T-helper 9 cell (primary cell): ENCODE measurements around the gene NLRP1.

Experiments used
- DNase-seq: peaks from one replicate; pipeline ENCODE4 v3.0.0-alpha.2; 2020

The NLRP1 gene

GRCh38 chr17:5466295-5466694 lies 118.0 kb downstream of the NLRP1 start:
- DNase-seq = no peak

DNA sequence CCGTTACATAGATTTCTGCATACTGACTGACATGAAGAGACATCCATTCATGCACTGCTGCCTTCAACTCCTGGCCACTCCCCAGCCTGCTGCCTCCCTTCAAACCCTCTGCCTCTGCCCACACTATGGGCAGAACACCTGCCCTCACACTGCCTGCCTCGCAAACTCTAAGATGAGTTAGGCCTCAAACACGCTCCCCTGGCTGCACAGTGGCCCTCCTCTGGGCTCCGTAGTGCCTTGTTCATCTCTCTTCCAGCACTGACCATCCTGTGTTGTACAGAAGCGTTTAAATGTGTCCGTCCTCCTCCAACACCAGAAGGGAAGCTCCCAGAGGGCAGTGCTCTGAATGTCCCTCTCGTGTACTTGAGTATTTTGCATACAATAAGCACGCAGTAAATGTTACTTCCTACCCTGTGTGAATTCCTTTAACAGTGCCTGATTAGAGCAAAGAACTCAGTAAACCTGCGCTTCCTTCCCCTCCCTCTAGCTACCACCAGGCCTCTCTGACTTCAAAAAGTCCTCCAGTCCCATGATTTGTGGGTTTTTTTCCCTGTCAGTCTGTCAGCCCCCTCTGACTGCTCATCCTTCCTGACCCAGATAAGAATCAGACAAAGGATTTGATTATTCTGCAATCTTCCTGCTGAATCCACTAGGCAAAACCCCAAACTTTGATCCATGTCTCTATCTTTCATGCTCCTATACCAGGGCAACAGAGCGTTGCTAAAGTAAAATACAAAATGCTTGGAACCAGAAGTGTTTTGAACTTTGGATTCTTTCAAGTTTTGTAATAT lies 119.4 kb downstream of the NLRP1 start:
- no peak for DNase-seq
